ENCODE measurements around the gene MKS1. TPM values are rescaled to one million over a fixed set of nuclear protein-coding genes. Genes with fewer than 3 reads are reported as not detected.
A peak's percentile ranks its signal among the peaks of the same experiment; 100 is the strongest.

MKS1 gene
- total and polyA plus RNA-seq, 10 of the 15 experiments (the other 5 are each of a cell fraction or from before 2014, with no cell fraction given) = 5.7 to 21.4 (median 13.9) TPM

DNA sequence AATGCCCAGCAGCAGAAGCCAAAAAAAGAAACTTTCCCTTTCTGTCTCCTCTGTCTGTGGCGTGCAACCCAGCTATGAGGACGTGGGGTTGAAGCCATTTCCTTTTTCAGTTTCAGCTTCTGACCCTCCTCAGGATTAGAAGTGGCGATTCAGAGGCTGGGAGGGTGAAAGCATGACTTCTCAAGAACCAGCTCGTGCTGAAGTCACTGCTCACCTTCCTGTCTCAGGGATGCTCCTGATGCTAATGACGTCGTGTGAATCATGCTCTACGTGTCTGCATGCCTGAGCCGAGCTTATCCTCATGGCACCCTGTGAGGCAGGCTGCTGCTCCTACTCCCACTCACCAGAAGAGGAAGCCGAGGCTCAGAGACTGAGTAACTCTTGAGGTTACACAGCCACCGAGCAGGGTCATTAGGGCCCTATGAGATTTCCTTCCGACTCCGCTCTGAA, 13.7 kb upstream of the MKS1 start (continued):
- TF ChIP-seq MYC (IDR thresholded peaks at IDR 0.05; ENCODE audit: insufficient read depth, insufficient read length, insufficient replicate concordance, low read length, severe bottlenecking) (no peak), HDGF (IDR thresholded peaks at IDR 0.05) (no peak; the same call in none of the 2 replicates), RELA (IDR thresholded peaks at IDR 0.05; ENCODE audit: borderline replicate concordance, partially characterized antibody) (no peak), CTCF (IDR thresholded peaks at IDR 0.05 in 2 of 3, conservative IDR thresholded peaks at IDR 0.05 in 1 of 3; ENCODE audit: control insufficient read depth in 2 of 3, extremely low read depth in 1 of 3, insufficient read depth in 1 of 3, low read depth in 3 of 3, low read length in 3 of 3) (peak; percentile 6 to 24 (median 20); a peak in 1 of 6 replicates), NR2F1 (conservative IDR thresholded peaks at IDR 0.05) (peak; percentile 68), RB1 (IDR thresholded peaks at IDR 0.05; ENCODE audit: borderline replicate concordance) (no peak), MXI1 (IDR thresholded peaks at IDR 0.05; ENCODE audit: low read depth, low read length) (no peak), DPF2 (IDR thresholded peaks at IDR 0.05) (peak; percentile 69), NFYA (IDR thresholded peaks at IDR 0.05; ENCODE audit: borderline replicate concordance, low read depth, low read length) (no peak), CREB1 (IDR thresholded peaks at IDR 0.05; ENCODE audit: low read depth) (peak; percentile 96), MTA2 (IDR thresholded peaks at IDR 0.05; ENCODE audit: low read depth) (peak; percentile 47; the same call in 1 of the 2 replicates), ZNF24 (IDR thresholded peaks at IDR 0.05) (no peak), TCF7 (IDR thresholded peaks at IDR 0.05; ENCODE audit: borderline replicate concordance) (no peak), ELK1 (IDR thresholded peaks at IDR 0.05; ENCODE audit: low read depth, low read length) (no peak)
- TF ChIP-seq, protein P1, sequence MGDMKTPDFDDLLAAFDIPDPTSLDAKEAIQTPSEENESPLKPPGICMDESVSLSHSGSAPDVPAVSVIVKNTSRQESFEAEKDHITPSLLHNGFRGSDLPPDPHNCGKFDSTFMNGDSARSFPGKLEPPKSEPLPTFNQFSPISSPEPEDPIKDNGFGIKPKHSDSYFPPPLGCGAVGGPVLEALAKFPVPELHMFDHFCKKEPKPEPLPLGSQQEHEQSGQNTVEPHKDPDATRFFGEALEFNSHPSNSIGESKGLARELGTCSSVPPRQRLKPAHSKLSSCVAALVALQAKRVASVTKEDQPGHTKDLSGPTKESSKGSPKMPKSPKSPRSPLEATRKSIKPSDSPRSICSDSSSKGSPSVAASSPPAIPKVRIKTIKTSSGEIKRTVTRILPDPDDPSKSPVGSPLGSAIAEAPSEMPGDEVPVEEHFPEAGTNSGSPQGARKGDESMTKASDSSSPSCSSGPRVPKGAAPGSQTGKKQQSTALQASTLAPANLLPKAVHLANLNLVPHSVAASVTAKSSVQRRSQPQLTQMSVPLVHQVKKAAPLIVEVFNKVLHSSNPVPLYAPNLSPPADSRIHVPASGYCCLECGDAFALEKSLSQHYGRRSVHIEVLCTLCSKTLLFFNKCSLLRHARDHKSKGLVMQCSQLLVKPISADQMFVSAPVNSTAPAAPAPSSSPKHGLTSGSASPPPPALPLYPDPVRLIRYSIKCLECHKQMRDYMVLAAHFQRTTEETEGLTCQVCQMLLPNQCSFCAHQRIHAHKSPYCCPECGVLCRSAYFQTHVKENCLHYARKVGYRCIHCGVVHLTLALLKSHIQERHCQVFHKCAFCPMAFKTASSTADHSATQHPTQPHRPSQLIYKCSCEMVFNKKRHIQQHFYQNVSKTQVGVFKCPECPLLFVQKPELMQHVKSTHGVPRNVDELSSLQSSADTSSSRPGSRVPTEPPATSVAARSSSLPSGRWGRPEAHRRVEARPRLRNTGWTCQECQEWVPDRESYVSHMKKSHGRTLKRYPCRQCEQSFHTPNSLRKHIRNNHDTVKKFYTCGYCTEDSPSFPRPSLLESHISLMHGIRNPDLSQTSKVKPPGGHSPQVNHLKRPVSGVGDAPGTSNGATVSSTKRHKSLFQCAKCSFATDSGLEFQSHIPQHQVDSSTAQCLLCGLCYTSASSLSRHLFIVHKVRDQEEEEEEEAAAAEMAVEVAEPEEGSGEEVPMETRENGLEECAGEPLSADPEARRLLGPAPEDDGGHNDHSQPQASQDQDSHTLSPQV (IDR thresholded peaks at IDR 0.05) = peak; percentile 42; the same call in 1 of the 2 replicates
- TF ChIP-seq, protein P2, sequence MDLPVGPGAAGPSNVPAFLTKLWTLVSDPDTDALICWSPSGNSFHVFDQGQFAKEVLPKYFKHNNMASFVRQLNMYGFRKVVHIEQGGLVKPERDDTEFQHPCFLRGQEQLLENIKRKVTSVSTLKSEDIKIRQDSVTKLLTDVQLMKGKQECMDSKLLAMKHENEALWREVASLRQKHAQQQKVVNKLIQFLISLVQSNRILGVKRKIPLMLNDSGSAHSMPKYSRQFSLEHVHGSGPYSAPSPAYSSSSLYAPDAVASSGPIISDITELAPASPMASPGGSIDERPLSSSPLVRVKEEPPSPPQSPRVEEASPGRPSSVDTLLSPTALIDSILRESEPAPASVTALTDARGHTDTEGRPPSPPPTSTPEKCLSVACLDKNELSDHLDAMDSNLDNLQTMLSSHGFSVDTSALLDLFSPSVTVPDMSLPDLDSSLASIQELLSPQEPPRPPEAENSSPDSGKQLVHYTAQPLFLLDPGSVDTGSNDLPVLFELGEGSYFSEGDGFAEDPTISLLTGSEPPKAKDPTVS (IDR thresholded peaks at IDR 0.05; ENCODE audit: low read depth, low read length) = no peak

Measured in GM12878 (cell line).